Calu3 (cell line): ENCODE data around the gene MAPK8IP2. TPM values are rescaled to one million over a fixed set of nuclear protein-coding genes. Genes with fewer than 3 reads are reported as not detected.
A peak's percentile ranks its signal among the peaks of the same experiment; 100 is the strongest.

ENCODE experiments used
- BruUV-seq: library from RNA; stranded (reverse); fragments of 400-500 nt; replicated peaks from 2 replicates; lab custom pipeline; 2021; lab: Mats Ljungman, UMichigan
- CTCF ChIA-PET: fragments of 300-600 bp; sonication (Branson Sonifier 250); formaldehyde crosslinking; loops from one replicate; lab custom pipeline; 2022; ENCODE audit warnings: antibody characterized with exemption; lab: Charles Lee
- DNase-seq: peaks from one replicate; pipeline ENCODE4 v3.0.0; 2022
- H3K27ac Mint-ChIP-seq: one replicate; pipeline ENCODE4 v1.8.0; 2022; ENCODE audit warnings: mixed read lengths; ENCODE audit not compliant: unreplicated experiment
- H3K27me3 Mint-ChIP-seq: one replicate; pipeline ENCODE4 v1.8.0; 2022; ENCODE audit warnings: mixed read lengths; ENCODE audit not compliant: unreplicated experiment
- H3K36me3 Mint-ChIP-seq: one replicate; pipeline ENCODE4 v1.8.0; 2022; ENCODE audit warnings: mild to moderate bottlenecking, moderate library complexity, mixed read lengths; ENCODE audit not compliant: insufficient read depth, unreplicated experiment
- H3K4me1 Mint-ChIP-seq: one replicate; pipeline ENCODE4 v1.8.0; 2022; ENCODE audit warnings: mild to moderate bottlenecking, low read depth, mixed read lengths; ENCODE audit not compliant: unreplicated experiment
- H3K4me3 Mint-ChIP-seq: one replicate; pipeline ENCODE4 v1.8.0; 2022; ENCODE audit warnings: mild to moderate bottlenecking, low read depth, moderate library complexity, mixed read lengths; ENCODE audit not compliant: unreplicated experiment
- H3K9me3 Mint-ChIP-seq: one replicate; pipeline ENCODE4 v1.8.0; 2022; ENCODE audit warnings: low read depth, mixed read lengths; ENCODE audit not compliant: unreplicated experiment
- intact Hi-C: fragments of 100-400 bp; cut with micrococcal nuclease; formaldehyde crosslinking; loops from one replicate; pipeline ENCODE4 v1.10.0; 2022; ENCODE audit not compliant: unreplicated experiment
- total RNA-seq: library from RNA; stranded (reverse); gene quantifications from 2 replicates; pipeline ENCODE4 v1.2.3, GENCODE V29; 2022
- TF ChIP-seq, protein P1 (sequence below): fragments of 200-600 bp; IDR thresholded peaks from one replicate; pipeline ENCODE4 v1.8.0; 2022; ENCODE audit warnings: antibody characterized with exemption; ENCODE audit not compliant: unreplicated experiment

Gene MAPK8IP2
- total RNA-seq, 1 experiment from 2014 or later = 2.9 TPM

DNA sequence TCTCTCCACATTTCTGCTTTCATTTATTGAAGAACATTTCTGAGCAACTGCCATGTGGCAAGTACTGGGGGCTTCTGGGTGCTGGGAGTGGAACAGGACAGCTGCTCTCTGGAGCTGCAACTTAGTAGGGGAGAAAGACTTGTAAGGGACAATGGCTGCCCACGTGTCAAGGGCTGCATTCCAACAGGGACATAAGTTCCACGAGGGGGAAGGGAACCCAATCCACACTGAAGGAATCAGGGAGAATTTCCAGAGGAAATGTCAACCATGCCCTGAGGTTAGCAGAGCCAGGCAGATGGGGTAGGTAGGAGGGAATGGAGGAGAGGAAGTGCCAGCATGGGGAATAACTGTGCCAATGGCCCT, 1.7 kb downstream of the MAPK8IP2 start:
- intact Hi-C loops = no loop called here
- no peak overlapping the region for H3K27ac Mint-ChIP-seq
- no peaks in the 10 kb centered on the region for H3K9me3 Mint-ChIP-seq
- BruUV-seq = no TSS peak
- DNase-seq = no peak
- peaks cover 53% of the 10 kb centered on the region for H3K27me3 Mint-ChIP-seq
- peak overlapping the region; percentile 34 for H3K4me3 Mint-ChIP-seq
- peaks cover 9% of the 10 kb centered on the region for H3K36me3 Mint-ChIP-seq
- CTCF ChIA-PET = no interaction called here
- H3K4me1 Mint-ChIP-seq = no peaks in the 10 kb centered on the region
- TF ChIP-seq, protein P1, sequence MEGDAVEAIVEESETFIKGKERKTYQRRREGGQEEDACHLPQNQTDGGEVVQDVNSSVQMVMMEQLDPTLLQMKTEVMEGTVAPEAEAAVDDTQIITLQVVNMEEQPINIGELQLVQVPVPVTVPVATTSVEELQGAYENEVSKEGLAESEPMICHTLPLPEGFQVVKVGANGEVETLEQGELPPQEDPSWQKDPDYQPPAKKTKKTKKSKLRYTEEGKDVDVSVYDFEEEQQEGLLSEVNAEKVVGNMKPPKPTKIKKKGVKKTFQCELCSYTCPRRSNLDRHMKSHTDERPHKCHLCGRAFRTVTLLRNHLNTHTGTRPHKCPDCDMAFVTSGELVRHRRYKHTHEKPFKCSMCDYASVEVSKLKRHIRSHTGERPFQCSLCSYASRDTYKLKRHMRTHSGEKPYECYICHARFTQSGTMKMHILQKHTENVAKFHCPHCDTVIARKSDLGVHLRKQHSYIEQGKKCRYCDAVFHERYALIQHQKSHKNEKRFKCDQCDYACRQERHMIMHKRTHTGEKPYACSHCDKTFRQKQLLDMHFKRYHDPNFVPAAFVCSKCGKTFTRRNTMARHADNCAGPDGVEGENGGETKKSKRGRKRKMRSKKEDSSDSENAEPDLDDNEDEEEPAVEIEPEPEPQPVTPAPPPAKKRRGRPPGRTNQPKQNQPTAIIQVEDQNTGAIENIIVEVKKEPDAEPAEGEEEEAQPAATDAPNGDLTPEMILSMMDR = no peak

DNA sequence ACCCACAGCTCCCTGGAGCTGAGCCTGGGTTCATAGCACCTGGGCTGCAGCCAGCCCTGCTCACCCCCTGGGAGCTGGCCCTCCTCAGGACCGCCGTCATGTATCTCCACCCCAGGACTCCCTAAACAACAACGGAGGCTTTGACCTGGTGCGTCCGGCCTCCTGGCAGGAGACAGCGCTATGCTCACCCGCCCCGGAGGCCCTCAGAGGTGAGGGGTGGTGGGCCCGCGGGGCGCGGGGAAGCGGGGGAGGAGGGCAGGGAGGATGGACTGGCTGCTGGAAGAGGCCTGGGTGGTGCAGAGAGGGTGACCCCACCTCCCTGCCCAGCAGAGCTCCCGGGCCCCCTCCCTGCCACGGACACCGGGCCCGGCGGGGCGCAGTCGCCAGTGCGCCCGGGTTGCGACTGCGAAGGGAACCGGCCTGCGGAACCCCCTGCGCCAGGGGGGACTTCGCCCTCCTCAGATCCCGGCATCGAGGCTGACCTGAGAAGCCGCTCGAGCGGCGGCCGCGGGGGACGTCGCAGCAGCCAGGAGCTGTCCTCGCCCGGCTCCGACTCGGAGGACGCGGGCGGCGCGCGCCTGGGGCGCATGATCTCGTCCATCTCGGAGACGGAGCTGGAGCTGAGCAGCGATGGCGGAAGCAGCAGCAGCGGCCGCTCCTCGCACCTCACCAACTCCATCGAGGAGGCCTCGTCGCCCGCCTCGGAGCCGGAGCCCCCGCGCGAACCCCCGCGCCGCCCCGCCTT, 3.1 kb downstream of the MAPK8IP2 start:
- Mint-ChIP-seq H3K27ac (no peak overlapping the region), H3K9me3 (no peaks in the 10 kb centered on the region), H3K27me3 (peaks cover 67% of the 10 kb centered on the region), H3K36me3 (peaks cover 9% of the 10 kb centered on the region), H3K4me1 (no peaks in the 10 kb centered on the region), H3K4me3 (no peak overlapping the region)
- TF ChIP-seq, protein P1 = no peak
- no TSS peak for BruUV-seq
- no peak for DNase-seq
- CTCF ChIA-PET = no interaction called here
- intact Hi-C loops = no loop called here

DNA sequence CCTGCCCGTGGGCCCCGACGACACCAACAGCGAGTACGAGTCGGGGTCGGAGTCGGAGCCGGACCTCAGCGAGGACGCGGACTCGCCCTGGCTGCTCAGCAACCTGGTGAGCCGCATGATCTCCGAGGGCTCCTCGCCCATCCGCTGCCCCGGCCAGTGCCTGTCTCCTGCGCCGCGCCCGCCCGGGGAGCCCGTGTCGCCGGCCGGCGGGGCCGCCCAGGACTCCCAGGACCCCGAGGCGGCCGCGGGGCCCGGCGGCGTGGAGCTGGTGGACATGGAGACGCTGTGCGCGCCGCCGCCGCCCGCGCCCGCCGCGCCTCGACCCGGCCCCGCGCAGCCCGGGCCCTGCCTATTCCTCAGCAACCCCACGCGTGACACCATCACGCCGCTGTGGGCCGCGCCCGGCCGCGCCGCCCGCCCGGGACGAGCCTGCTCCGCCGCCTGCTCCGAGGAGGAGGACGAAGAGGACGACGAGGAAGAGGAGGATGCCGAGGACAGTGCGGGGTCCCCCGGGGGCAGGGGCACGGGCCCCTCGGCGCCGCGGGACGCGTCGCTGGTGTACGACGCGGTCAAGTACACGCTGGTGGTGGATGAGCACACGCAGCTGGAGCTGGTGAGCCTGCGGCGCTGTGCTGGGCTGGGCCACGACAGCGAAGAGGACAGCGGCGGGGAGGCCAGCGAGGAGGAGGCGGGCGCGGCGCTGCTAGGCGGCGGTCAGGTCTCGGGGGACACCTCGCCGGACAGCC, 3.8 kb downstream of the MAPK8IP2 start:
- Mint-ChIP-seq H3K4me3 (no peak overlapping the region), H3K4me1 (no peaks in the 10 kb centered on the region), H3K36me3 (peaks cover 9% of the 10 kb centered on the region), H3K27ac (no peak overlapping the region), H3K9me3 (no peaks in the 10 kb centered on the region), H3K27me3 (peaks cover 71% of the 10 kb centered on the region)
- no peak for DNase-seq
- intact Hi-C loops = no loop called here
- BruUV-seq = no TSS peak
- TF ChIP-seq, protein P1 = no peak
- CTCF ChIA-PET = no interaction called here

DNA sequence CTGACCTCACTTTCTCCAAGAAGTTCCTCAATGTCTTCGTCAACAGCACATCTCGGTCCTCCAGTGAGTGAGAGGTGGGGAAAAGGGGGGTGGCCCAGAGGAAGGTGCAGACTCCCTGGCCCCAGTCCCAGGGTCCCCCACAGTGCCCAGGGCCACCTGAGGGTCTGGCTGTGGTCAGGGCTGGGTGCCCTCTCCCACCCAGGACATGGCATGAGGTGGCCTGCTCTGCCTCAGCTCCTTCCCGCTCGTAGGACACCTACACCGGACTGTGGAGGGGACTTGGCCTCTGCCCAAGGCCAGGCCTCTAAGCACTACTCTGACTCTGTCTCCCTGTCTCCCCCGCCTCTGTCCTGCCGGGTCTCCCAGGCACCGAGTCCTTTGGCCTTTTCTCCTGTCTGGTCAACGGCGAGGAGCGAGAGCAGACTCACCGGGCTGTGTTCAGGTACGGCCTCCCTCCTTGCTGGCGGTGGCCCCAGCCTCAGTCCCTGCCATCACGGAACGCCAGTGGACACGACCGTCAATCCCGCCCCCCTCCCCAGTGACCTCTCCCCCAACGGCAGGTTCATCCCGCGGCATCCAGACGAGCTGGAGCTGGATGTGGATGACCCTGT, 4.5 kb downstream of the MAPK8IP2 start:
- CTCF ChIA-PET = no interaction called here
- no peak overlapping the region for H3K27ac Mint-ChIP-seq
- peaks cover 9% of the 10 kb centered on the region for H3K36me3 Mint-ChIP-seq
- DNase-seq = no peak
- BruUV-seq = no TSS peak
- intact Hi-C loops = no loop called here
- peaks cover 71% of the 10 kb centered on the region for H3K27me3 Mint-ChIP-seq
- no peaks in the 10 kb centered on the region for H3K4me1 Mint-ChIP-seq
- H3K9me3 Mint-ChIP-seq = no peaks in the 10 kb centered on the region
- TF ChIP-seq, protein P1 = no peak
- H3K4me3 Mint-ChIP-seq = no peak overlapping the region
